Cardiac septum (tissue), 1 donor: ENCODE data around the gene ACTN1. TPM values are rescaled to one million over a fixed set of nuclear protein-coding genes. Genes with fewer than 3 reads are reported as not detected.

Source experiments
- total RNA-seq: library from RNA; stranded (reverse); fragmentation: NEBNext Ultra II Directional; extraction: Animal tissue kit (Norgen Biotek cat#: 25700); gene quantifications from one replicate; pipeline ENCODE4 v1.2.1, GENCODE V29; 2021
- donor health status: DM: no; HTN: no; CAD: no.

The ACTN1 gene
- total RNA-seq, 1 donor from 2014 or later, result 346 TPM

Other genes starting within 250 kb of the ACTN1 start
- gene ZFP36L1, start 186.2 kb downstream of the ACTN1 start, total RNA-seq, result 69.2 TPM
- 52.5 TPM for gene DCAF5, start 173.8 kb upstream of the ACTN1 start, total RNA-seq
- 18.2 TPM for gene EXD2, start 212.2 kb upstream of the ACTN1 start, total RNA-seq